Activated CD4-positive, alpha-beta T cell treated with anti-CD3 and anti-CD28 coated beads, Interleukin-2, amount 50 U/mL, for 4 hours (primary cell): ENCODE measurements around the gene NNMT.

Source experiments
- DNase-seq, 2 experiments: peaks; one replicate each; pipeline ENCODE4 v3.0.0-alpha.2; 2020

NNMT gene

DNA sequence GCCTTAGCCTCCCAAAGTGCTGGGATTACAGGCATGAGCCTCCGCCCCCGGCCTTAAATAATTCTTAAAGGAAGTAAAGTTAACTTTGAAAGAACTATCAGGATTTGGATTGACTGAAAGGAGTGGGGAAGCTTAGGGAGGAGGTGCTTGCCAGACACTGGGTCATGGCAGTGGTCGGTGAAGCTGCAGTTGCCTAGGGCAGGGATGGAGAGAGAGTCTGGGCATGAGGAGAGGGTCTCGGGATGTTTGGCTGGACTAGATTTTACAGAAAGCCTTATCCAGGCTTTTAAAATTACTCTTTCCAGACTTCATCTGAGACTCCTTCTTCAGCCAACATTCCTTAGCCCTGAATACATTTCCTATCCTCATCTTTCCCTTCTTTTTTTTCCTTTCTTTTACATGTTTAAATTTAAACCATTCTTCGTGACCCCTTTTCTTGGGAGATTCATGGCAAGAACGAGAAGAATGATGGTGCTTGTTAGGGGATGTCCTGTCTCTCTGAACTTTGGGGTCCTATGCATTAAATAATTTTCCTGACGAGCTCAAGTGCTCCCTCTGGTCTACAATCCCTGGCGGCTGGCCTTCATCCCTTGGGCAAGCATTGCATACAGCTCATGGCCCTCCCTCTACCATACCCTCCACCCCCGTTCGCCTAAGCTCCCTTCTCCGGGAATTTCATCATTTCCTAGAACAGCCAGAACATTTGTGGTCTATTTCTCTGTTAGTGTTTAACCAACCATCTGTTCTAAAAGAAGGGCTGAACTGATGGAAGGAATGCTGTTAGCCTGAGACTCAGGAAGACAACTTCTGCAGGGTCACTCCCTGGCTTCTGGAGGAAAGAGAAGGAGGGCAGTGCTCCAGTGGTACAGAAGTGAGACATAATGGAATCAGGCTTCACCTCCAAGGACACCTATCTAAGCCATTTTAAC is at the start of gene NNMT:
TSS of gene NNMT (plus strand) at position 724 of the 929 bp plus-strand sequence. CDS start at position 882, 158 bp downstream.
- DNase-seq = no peak

DNA sequence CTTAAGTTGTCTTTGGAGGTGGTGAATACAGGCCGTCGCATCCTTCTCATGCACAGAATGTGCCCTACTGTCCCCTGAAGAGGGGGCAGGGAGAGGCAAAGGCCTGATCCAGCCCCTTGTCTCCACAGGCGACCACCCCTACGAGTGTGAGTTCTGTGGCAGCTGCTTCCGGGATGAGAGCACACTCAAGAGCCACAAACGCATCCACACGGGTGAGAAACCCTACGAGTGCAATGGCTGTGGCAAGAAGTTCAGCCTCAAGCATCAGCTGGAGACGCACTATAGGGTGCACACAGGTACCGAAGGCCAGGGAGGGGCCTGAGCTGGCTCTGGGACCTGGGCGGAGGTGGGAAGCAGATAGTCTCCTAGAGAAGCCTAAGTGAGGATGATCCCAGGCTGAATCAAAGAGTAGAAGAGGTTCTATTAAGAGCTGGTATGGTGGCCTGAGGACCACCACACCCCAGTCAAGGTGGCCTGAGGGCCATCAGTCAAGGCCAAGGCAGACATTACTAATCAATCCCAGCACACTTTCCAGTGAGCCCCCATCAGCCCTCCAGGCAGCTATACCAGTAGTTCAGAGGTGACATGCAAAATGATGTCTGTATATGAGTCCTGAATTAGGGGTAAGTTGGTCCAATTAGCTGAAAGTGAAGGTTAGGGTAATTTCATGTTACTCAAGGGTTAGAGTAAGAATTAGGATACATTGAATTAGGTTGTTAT is 49.0 kb upstream of the NNMT start:
- DNase-seq = no peak

DNA sequence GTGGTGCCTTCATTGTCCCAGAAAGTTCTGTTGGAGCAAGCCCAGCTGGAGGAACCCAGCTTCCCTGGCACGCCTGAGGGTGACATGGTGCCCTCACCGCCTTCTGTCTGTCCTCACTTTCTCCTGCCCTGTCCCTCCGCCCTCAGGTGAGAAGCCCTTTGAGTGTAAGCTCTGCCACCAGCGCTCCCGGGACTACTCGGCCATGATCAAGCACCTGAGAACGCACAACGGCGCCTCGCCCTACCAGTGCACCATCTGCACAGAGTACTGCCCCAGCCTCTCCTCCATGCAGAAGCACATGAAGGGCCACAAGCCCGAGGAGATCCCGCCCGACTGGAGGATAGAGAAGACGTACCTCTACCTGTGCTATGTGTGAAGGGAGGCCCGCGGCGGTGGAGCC is 46.0 kb upstream of the NNMT start:
- no peak for DNase-seq

DNA sequence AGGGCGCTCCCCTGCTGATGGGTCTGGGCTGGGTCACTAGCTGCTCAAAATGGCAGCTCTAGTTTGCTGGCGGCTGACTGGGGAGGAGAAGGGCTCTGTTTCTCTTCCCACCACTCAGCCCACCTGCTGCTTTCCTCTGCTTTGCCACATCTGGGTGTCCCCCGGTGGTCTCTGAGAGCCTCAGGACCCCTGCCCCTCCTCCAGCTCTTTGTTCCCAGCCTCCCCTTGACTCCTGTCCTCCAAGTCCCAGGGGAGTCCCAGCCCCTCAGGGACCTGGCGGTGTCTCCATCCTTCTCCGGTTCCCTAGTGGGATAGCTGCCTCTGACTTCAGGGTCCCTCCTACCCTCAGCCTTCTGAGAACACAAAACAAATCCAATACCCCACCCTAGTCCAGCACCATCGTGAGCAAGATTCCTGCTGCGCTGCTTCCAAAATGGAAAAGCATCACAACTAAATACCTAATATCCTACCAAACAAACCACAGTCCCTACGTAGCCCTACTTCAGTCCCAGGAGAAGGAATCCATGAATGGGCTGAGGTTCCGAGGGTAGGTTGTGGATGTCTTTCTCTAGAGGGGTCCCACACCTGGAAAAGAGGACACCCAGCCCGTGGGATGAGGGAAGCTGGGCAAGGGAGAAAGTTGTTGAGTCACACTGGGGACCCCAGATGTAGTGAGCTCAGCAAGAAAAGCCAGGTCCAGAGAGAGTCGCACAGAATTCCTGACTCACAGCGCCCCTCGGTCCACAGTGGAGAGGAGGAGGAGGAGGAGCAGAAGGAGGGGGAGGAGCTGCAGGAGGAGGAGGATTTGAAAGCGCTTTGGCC is 45.0 kb upstream of the NNMT start:
- no peak for DNase-seq

DNA sequence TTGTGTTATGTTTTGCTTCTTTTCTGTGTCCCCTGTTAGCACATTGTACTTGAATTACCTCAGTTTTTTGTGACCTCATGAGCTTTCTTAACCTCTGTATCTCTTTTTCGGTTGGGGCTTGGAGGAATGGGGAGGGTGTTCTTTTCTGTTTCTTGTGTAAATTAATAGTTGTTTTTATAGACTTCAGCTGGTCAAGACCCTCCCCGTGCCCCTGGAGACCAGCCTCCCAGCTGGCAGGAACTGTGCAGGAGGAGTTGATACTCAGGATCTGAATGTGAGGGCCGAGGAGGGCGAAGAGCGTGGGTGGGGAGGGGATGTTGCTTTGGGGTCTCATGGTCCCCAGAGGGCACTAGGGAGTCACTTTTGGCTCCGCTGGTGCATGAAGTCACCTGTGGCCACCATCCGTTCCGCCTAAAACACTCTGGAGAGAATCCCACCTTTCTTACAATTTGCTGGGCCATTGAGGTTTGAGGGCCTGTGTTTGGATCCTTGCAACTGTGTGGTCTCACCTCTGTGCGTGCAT is 44.3 kb upstream of the NNMT start:
- no peak for DNase-seq

DNA sequence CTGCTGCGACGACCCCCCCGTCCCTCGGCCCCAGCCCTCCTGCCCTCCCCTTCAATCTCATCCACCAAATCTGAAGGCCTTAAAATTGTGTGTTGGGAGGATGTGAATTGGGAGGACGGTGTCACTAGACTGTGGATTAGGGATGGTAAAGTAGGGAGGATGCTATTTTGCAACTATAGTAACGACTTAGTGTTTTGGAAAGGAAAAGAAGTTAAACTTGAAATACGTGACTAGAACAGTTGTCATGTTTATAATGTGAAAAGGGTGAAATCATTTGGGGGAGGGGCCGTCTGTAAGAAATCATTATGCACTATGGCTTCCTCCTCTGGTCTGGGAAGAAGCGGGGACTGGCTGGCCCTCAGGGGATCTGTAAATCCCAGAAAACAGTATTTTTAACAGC is 43.4 kb upstream of the NNMT start:
- no peak for DNase-seq

DNA sequence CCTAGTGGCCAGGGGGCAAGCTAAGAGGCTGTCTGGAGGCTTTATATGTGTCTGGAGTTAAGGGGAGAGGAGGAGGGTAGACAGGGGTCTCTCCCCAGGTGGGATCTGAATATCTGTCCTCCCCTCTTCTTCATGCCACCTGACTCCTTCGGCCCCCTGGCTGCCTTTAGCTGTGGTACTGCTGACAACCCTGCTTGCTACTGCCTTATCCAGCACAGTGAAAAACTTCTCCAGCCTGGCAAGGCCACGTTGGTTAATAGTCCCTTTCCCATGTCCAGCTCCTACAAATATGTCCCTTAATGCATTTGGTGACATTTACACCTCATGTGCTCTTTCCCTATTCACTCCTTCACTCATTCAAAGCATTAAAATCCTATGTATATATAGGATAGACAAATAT is 42.4 kb upstream of the NNMT start:
- DNase-seq = no peak

DNA sequence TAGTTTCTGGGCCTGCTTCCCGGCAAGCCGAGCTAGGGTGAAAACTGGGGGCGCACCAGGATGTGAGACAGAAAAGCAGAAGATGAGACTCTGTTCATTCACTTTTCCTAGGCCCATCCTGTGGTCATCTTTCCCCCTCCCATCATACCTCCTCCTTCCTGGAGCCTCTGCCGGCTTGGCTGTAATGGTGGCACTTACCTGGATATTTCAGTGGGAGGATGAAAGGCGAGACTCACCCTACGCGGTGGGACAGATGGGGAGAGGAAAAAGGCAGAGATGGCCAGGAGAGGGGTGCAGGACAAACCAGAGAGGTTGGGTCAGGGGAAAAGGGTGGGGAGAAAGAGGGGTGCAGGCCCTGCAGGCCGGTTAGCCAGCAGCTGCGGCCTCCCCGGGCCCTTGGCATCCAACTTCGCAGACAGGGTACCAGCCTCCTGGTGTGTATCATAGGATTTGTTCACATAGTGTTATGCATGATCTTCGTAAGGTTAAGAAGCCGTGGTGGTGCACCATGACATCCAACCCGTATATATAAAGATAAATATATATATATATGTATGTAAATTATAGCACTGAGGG is 41.5 kb upstream of the NNMT start:
- DNase-seq = no peak

DNA sequence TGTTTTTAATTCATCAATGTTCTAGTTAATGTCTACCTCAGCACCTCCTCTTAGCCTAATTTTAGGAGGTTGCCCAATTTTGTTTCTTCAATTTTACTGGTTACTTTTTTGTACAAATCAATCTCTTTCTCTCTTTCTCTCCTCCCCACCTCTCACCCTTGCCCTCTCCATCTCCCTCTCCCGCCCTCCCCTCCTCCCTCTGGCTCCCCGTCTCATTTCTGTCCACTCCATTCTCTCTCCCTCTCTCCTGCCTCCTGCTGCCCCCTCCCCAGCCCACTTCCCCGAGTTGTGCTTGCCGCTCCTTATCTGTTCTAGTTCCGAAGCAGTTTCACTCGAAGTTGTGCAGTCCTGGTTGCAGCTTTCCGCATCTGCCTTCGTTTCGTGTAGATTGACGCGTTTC is 40.9 kb upstream of the NNMT start:
- no peak for DNase-seq

DNA sequence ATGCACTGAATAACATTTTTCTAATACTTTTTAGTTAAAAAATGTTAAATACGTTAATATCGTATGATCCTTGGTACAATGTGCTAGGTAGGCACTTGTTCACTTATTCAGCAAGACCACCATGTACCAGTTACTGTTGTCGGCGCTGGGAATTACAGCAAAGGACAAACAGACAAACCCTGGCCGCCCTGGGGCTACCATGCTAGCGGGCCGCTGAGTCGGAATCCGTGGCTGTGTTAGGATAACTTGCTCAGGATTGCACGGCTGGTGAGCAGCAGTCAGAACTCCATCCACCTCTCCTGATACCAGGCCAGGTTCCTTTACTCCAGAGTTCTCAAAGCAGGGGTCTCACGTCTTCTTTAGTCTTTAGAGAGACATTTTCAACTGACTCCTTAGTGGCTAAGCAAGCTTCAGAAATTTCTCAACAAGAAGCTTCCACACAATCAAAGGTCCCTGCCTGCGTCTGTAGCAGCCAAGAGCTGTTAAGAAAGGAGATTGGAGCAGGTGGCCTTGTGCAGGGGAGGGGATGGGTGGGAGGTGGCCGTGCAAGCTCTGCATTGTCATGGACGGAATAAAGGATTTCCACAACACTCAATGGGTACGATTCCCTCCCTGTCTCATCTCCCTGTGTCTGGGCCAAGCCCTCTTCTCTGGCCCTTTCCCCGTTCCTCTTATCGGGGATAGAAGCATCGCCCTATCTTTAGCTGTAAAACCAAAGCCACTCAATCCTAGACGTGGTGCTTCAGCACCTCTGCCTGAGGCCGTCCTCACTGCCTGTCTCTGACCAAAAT is 39.8 kb upstream of the NNMT start:
- no peak for DNase-seq

DNA sequence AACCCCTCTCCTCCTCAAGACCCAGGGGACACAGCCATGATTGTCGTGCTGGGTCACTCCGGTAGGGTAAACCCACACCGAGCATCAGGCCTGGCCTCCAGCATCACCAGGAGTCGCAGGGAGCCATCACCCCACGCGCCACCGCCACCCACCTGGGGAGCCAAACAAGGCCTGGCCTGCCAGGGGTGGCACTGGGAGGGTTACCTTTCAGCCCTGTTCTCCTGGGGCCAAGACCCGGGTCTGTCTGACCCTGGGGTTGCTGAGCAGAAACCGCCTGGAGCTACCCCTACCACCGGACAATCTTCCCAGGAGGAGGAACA is 39.3 kb upstream of the NNMT start:
- DNase-seq = no peak

DNA sequence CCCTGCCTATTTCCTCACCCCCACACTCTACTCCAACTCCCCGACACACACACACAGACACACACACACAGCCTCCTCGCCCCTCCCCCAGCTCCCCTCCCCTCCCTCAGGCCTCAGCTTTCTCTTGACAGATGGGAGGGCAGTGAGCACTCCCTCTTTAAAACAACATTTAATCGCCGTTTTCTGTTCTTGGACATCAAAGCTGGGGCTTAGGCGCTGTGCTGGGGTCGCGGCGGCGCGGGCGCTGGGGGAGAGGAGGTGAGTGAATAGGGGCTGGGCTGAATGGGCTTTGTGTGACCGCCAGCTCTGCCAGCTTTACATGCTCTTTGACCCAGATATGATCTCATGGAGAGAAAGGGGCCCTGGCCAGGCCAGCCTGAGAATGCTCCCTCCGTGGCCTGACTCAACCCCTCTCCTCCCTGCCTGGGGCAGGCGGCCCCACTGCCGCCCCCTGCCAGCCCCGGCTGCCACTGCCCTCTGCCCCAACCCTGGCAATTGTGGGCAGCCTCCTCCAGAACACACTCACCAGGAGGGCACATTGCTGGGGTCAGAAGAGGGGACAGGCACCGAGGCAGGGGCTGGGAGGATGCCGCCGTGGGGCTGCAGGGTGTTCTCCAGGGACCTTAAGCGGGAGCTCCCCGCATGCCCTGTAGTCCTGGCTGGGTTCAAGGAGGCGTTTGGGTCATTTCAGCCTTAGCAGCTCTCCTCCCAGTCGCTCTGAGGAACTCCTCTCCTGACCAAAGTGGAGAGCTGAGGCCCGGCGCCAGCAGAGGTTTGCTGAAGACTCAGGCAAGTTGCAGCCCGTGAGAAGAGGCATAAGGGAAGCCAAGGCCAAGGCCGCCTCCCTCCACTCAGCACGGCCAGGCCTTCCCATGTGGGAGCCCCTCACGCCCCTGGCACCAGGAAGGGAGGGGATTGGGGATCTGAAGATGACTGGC is 38.3 kb upstream of the NNMT start:
- DNase-seq = no peak

DNA sequence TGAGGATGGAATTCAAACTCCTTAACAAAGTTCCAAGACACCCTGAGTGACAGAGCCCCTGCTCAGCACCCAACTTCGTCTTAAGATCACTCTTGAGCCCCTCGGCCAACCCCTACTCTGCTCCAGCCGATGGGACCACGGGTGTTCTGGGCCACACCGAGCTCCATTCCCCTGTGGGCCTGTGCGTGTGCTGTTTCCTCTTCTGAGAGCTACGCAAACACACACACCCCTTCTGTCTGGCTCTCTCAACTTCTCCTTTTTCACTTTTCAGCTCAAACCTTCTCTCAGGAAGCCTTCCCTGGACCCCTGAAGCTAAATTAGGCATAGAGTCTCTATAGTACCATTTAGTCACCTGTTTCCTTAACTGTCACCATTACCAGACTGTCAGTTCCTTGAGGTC is 37.5 kb upstream of the NNMT start:
- DNase-seq = no peak

DNA sequence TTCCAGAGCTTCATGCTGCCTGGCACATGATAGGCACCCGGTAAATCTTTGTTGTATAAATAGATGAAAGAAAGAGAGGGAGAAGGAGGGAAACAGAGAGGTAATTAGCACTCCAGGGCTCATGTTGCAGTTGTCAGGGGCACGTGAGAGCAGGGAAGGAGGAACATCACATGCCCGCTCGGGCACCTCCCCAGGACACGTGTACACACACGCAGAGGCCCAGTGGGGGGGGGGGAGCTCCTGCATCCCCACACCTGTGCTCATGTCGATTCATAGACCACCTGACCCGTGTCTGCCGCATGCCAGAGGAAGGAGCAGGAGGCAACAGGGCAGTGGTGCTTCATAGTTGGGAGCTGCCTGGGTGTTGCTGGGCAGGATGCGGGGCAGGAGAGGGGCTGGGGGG is 37.1 kb upstream of the NNMT start:
- no peak for DNase-seq

DNA sequence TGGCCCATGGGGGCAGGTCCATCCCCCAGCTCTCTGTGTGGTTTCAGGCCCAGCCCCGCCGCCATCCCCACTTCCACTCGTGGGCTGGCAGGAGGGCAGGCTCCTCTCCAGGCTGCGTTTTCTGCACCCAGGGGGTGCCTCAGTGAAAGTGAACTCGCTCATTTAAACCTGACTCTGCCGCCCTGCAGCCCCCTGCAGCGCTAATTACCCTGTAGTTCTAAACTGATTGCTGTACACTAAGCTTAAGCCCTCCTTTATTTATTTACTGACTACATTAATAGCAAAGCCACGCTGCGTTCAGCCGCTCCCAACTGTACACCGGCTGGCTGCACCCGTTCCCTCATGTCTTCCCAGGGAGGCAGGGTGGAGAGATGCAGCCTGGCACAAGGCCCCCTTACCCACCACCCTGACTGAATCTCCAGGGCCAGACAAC is 36.6 kb upstream of the NNMT start:
- DNase-seq = no peak

DNA sequence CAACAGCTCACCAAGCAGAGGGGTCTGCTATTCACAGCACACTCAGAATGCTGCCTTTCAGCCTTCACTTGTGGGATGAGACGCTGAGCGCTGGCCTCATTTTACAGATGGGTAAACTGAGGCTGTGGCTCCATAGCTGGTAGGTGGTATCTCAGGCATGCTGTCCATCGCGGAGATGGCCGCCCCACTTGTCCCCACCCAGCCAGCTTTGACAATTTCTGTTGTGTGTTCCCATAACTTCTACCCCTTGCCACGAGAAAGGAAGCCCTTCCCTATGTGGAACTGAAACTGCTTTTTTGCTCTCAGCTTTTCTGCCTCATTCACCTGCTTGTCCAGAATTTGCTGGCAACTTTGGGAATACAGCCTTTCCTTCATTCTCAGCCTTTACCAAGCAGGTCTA is 36.1 kb upstream of the NNMT start:
- no peak for DNase-seq

DNA sequence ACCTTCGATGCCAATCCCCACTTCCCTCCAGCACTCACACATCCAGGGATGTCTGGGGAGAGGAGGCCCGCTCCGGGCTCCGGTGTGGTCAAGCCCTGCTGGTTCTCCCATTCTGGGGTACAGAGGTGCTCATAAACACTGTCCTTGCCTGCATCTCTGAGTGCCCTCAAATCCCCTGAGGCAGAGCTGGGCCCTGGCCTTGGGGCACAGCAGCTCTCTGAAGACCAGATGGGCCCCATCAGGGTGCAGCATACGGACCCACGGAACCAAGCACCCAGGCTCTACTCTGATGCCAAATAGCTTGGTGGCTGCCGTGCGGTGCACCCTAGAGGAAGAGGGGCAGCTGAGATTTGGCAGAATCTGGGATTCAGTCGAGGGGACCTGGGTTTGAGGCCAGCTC is 35.7 kb upstream of the NNMT start:
- DNase-seq = no peak

DNA sequence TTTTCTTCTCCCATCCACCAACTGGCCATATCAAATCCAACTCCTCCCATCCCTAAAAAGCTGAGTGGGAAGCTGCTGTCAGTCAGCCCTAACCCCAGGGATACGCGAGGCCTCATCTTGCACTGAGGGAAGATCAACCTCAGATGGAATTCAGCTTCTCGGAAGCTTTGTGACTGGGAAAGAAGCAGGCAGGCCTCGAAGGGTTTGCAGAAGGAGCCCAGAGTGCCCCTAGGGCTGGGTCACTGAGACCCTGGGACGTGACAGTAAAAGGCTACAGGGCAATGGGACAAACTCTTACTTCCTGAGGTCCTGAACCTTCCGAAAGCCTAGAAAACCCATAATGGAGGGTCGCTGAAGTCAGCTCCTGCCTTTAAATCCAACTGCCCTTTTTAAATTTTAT is 34.4 kb upstream of the NNMT start:
- DNase-seq = no peak

DNA sequence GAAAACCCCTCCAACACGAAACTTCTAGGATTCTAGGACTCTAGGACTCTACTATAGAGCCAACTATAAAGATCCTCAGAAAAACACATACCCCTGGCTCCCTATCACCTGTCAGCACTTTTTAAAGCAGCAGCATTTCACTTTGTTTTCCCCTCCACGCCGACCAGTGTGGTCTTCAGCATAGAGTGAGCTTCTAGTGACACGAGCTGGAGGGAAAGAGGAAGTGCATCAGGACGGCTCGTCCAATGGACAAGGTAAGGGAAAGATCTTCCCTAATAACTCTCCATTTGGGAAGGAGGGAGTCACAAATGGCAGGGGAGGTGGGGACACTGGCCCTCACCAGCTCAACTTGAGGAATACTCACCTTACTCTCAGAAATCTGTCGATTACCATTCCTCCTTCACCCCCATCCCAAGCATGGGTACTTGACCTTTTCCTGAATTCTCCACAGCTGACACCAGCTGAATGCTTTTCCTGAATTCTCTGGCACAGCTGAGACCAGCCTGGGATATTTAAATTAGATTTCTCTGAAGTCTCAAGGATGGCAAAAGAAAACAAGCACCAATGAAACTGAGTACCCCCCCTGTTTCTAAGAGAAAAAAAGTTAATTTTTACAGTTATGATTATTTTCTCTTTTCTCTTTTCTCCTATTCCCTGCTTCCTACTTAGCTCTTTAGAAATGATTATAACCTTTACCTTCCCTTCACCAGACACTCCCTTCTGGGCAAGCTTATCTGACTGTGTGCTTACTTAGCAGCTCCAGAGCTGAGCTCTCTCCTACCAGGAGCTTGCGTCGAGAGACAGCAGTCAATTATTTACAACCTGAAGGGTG is 33.3 kb upstream of the NNMT start:
- DNase-seq = no peak
